HL-60 (cell line): Measurements from ENCODE around the gene SORD.
"Not testable (repeated sequence)": the region's sequence is repeated elsewhere in the genome, so short reads cannot be mapped to it uniquely, and the experiment has no call there.

Experiments
- CTCF ChIP-seq: IDR thresholded peaks from one replicate; pipeline ENCODE4 v1.5.1; 2011; ENCODE audit warnings: low read length, control low read depth, inconsistent platforms; ENCODE audit not compliant: insufficient read depth
- GABPA ChIP-seq: IDR thresholded peaks from 2 replicates; pipeline ENCODE4 v1.6.1; 2012; ENCODE audit warnings: low read depth

- not testable (repeated sequence) for TF ChIP-seq CTCF, GABPA
Measured at GRCh38 chr15:45025627-45026026, 2.6 kb downstream of the SORD start.
